MM.1S (cell line): ENCODE measurements around the gene TGFBR3.

Experiments
- DNase-seq: peaks from one replicate; pipeline ENCODE4 v3.0.0-alpha.2; 2015
- H2AFZ ChIP-seq: fragments of 300-600 bp; sonication (generic); 2 replicates; pipeline ENCODE4 v1.6.0; 2016; ENCODE audit warnings: antibody characterized with exemption, low read length
- H3F3A ChIP-seq: fragments of 300-600 bp; sonication (generic); 2 replicates; pipeline ENCODE4 v1.6.1; 2016; ENCODE audit warnings: mild to moderate bottlenecking, antibody characterized with exemption, low read length, moderate library complexity, mixed read lengths; ENCODE audit not compliant: insufficient read depth
- H3K27ac ChIP-seq: fragments of 300-600 bp; sonication (generic); 2 replicates; pipeline ENCODE4 v1.5.1; 2016; ENCODE audit warnings: mild to moderate bottlenecking, low read length
- H3K27me3 ChIP-seq: fragments of 300-600 bp; sonication (generic); replicated peaks from 2 replicates; pipeline ENCODE4 v1.6.0; 2016; ENCODE audit warnings: low read length; ENCODE audit not compliant: insufficient read depth
- H3K36me3 ChIP-seq: fragments of 300-600 bp; sonication (generic); replicated peaks from 2 replicates; pipeline ENCODE4 v1.6.1; 2016; ENCODE audit warnings: mild to moderate bottlenecking, low read length, mixed read lengths; ENCODE audit not compliant: insufficient read depth
- H3K4me1 ChIP-seq: fragments of 300-600 bp; sonication (generic); 2 replicates; pipeline ENCODE4 v1.6.1; 2016; ENCODE audit warnings: low read length, mixed read lengths
- H3K4me2 ChIP-seq: fragments of 300-600 bp; sonication (generic); 2 replicates; pipeline ENCODE4 v1.6.0; 2016; ENCODE audit warnings: low read depth, low read length
- H3K4me3 ChIP-seq: fragments of 300-600 bp; sonication (generic); 2 replicates; pipeline ENCODE4 v1.5.1; 2016; ENCODE audit warnings: low read length, mixed read lengths
- H3K79me2 ChIP-seq: fragments of 300-600 bp; sonication (generic); 2 replicates; pipeline ENCODE4 v1.6.1; 2016; ENCODE audit warnings: mixed run types, low read length, mixed read lengths
- H3K9ac ChIP-seq: fragments of 300-600 bp; sonication (generic); 2 replicates; pipeline ENCODE4 v1.6.1; 2016; ENCODE audit warnings: low read length, mixed read lengths
- H3K9me2 ChIP-seq: fragments of 300-600 bp; sonication (generic); replicated peaks from 2 replicates; pipeline ENCODE4 v1.6.1; 2016; ENCODE audit warnings: mild to moderate bottlenecking, low read length, mixed read lengths; ENCODE audit not compliant: insufficient read depth
- H3K9me3 ChIP-seq: fragments of 300-600 bp; sonication (generic); replicated peaks from 2 replicates; pipeline ENCODE4 v1.6.1; 2016; ENCODE audit warnings: mild to moderate bottlenecking, low read length, mixed read lengths; ENCODE audit not compliant: insufficient read depth
- H4K20me1 ChIP-seq: fragments of 300-600 bp; sonication (generic); 2 replicates; pipeline ENCODE4 v1.6.1; 2016; ENCODE audit warnings: mild to moderate bottlenecking, low read length, moderate library complexity, mixed read lengths; ENCODE audit not compliant: insufficient read depth
- EZH2 ChIP-seq: fragments of 300-600 bp; sonication (generic); optimal IDR thresholded peaks from 2 replicates; pipeline ENCODE3; 2017; ENCODE audit warnings: low read depth, mild to moderate bottlenecking, antibody characterized with exemption, low read length, mixed read lengths
- EZH2phosphoT487 ChIP-seq: fragments of 300-600 bp; sonication (generic); IDR thresholded peaks from 2 replicates; pipeline ENCODE4 v1.6.1; 2018; ENCODE audit warnings: antibody characterized with exemption, low read length
- TF ChIP-seq, protein P1 (sequence below): fragments of 300-600 bp; sonication (generic); IDR thresholded peaks from 2 replicates; pipeline ENCODE4 v1.5.1; 2016; ENCODE audit warnings: antibody characterized with exemption, low read length, mixed read lengths

The TGFBR3 gene

DNA sequence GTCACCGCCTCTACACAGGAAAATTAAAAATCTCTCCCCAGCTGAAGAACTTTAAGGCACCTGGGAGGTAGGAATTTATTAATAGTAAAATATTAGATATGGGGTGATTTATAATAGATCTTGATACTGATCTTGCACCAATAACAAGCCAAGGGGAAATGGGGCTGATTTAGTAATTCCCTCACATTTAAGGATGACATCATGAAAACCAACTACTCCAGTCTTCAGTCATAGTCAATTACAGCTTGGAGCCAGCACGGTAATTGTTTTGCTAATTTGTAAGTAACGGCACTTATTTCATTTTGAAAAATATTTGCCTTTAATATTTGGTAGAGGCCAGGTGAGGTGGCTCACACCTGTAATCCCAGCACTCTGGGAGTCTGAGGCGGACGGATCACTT, 92.8 kb downstream of the TGFBR3 start:
- no peak overlapping the region for H3K4me2 ChIP-seq
- no peaks in the 10 kb centered on the region for H3K79me2 ChIP-seq
- H3F3A ChIP-seq: no peaks in the 10 kb centered on the region
- H3K36me3 ChIP-seq: no peaks in the 10 kb centered on the region
- H3K9ac ChIP-seq: no peak overlapping the region
- H4K20me1 ChIP-seq: no peaks in the 10 kb centered on the region
- no peak for DNase-seq
- no peak overlapping the region for H3K27ac ChIP-seq
- H3K9me2 ChIP-seq: no peaks in the 10 kb centered on the region
- no peak overlapping the region for H3K4me3 ChIP-seq
- no peaks in the 10 kb centered on the region for H3K4me1 ChIP-seq
- H3K9me3 ChIP-seq: no peaks in the 10 kb centered on the region
- TF ChIP-seq, protein P1, sequence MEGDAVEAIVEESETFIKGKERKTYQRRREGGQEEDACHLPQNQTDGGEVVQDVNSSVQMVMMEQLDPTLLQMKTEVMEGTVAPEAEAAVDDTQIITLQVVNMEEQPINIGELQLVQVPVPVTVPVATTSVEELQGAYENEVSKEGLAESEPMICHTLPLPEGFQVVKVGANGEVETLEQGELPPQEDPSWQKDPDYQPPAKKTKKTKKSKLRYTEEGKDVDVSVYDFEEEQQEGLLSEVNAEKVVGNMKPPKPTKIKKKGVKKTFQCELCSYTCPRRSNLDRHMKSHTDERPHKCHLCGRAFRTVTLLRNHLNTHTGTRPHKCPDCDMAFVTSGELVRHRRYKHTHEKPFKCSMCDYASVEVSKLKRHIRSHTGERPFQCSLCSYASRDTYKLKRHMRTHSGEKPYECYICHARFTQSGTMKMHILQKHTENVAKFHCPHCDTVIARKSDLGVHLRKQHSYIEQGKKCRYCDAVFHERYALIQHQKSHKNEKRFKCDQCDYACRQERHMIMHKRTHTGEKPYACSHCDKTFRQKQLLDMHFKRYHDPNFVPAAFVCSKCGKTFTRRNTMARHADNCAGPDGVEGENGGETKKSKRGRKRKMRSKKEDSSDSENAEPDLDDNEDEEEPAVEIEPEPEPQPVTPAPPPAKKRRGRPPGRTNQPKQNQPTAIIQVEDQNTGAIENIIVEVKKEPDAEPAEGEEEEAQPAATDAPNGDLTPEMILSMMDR: no peak
- TF ChIP-seq EZH2 (no peak), EZH2phosphoT487 (no peak)
- H2AFZ ChIP-seq: no peak overlapping the region
- no peaks in the 10 kb centered on the region for H3K27me3 ChIP-seq

DNA sequence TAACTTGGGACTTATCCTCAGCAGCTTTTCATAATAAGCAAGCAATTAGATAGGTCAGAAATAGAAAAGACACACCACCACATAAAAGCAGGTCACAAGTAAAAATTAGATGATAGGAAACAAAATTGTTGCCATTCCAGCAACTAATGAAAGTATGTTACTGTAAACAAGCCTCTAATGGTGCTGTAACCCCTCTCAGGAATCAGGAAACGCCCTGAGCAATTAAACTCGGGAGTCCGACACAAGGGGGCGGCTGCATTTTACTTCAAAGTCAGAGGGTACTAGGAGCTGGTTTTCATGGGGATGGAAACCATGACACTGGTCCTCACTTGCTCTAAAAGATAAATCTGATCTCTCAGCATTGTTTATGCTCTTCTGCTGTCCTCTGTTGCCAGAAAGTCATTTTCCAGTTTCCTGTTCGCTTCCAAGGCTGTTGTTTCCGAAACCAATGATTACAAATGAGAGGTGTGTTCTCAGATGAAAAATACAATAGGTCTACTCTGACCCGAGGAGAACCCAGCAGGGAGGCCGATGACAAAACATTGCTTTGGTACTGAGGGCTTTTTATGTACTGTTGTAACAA, 93.4 kb downstream of the TGFBR3 start:
- no peak overlapping the region for H2AFZ ChIP-seq
- H3K9me3 ChIP-seq: no peaks in the 10 kb centered on the region
- no peaks in the 10 kb centered on the region for H3K27me3 ChIP-seq
- no peak overlapping the region for H3K4me2 ChIP-seq
- no peaks in the 10 kb centered on the region for H3K36me3 ChIP-seq
- no peak overlapping the region for H3K27ac ChIP-seq
- TF ChIP-seq, protein P1: no peak
- TF ChIP-seq EZH2phosphoT487 (no peak), EZH2 (no peak)
- H3K9me2 ChIP-seq: no peaks in the 10 kb centered on the region
- no peaks in the 10 kb centered on the region for H3F3A ChIP-seq
- no peaks in the 10 kb centered on the region for H3K79me2 ChIP-seq
- H4K20me1 ChIP-seq: no peaks in the 10 kb centered on the region
- no peaks in the 10 kb centered on the region for H3K4me1 ChIP-seq
- H3K9ac ChIP-seq: no peak overlapping the region
- DNase-seq: no peak
- no peak overlapping the region for H3K4me3 ChIP-seq

DNA sequence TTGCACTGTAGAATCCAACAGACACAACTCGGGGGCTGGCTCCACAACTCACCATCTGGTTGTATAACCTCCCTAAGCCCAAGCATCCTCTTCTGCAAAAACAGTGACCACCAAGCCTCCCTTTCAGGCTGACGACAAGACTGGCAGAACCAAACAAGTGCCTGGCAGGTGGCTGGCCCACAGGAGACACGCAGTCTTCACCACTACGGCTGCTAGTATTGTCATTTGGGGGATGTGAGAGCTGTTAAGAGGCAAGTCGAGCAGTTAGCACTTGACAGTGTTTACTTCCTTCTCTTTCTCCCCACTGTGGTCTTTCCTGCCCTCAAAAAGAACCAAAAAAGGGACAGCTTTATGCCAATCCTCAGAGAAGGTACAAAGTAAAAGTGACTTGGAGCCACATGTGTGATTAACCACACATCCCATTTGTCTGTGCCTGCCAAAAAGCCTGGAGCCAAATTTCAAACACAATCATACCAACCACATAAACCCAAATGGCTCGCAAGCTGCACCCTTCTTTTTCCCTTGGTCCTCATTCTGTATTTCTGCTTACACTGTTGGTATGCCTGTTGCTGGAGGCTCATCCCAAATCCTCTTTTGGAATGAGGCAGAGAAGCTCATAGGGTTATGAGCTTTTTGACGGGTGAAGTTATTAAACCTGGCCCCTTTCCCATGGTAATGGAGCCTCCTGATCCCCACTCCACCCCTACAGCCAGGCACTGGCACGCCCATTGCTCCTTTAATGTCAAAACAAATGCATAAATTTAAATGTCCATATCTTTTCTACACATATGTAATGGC, 94.1 kb downstream of the TGFBR3 start:
- no peak overlapping the region for H3K27ac ChIP-seq
- H3K9ac ChIP-seq: no peak overlapping the region
- H3K36me3 ChIP-seq: no peaks in the 10 kb centered on the region
- no peak overlapping the region for H3K4me3 ChIP-seq
- H3K79me2 ChIP-seq: no peaks in the 10 kb centered on the region
- H3K9me3 ChIP-seq: no peaks in the 10 kb centered on the region
- H4K20me1 ChIP-seq: no peaks in the 10 kb centered on the region
- H3K27me3 ChIP-seq: no peaks in the 10 kb centered on the region
- H2AFZ ChIP-seq: no peak overlapping the region
- H3K4me2 ChIP-seq: no peak overlapping the region
- DNase-seq: no peak
- TF ChIP-seq EZH2phosphoT487 (no peak), EZH2 (no peak)
- TF ChIP-seq, protein P1: no peak
- H3K9me2 ChIP-seq: no peaks in the 10 kb centered on the region
- no peaks in the 10 kb centered on the region for H3F3A ChIP-seq
- H3K4me1 ChIP-seq: no peaks in the 10 kb centered on the region
